AG10803 (cell line): ENCODE measurements around the gene AIRE.

Experiments
- DNase-seq: peaks from one replicate; pipeline ENCODE4 v3.0.0; 2010; ENCODE audit warnings: low read depth
- H3K4me3 ChIP-seq: 2 replicates; pipeline ENCODE4 v1.5.1; 2011; ENCODE audit warnings: mild to moderate bottlenecking, low read length, control low read depth
- CTCF ChIP-seq: conservative IDR thresholded peaks from 2 replicates; pipeline ENCODE4 v1.5.1; 2011; ENCODE audit warnings: mild to moderate bottlenecking, low read length, control low read depth, inconsistent platforms

Gene AIRE

GRCh38 chr21:44258056-44258725 is 27.5 kb upstream of the AIRE start:
- no peak overlapping the region for H3K4me3 ChIP-seq
- DNase-seq, result no peak
- TF ChIP-seq CTCF, result no peak

- DNase-seq, result no peak
- no peak overlapping the region for H3K4me3 ChIP-seq
- TF ChIP-seq CTCF, result no peak
Measured at GRCh38 chr21:44259082-44259705, 26.5 kb upstream of the AIRE start.

GRCh38 chr21:44260066-44260465 is 25.6 kb upstream of the AIRE start:
- TF ChIP-seq CTCF, result no peak
- H3K4me3 ChIP-seq, result no peak overlapping the region
- no peak for DNase-seq

GRCh38 chr21:44260791-44261631 is 24.7 kb upstream of the AIRE start:
- TF ChIP-seq CTCF, result no peak
- no peak for DNase-seq
- H3K4me3 ChIP-seq, result no peak overlapping the region

GRCh38 chr21:44261675-44262295 is 23.9 kb upstream of the AIRE start, which contains the start of gene DNMT3L:
Gene DNMT3L, minus strand, starts transcription at chr21:44261897. Its CDS starts 638 bp downstream, at chr21:44261259.
- no peak for TF ChIP-seq CTCF
- H3K4me3 ChIP-seq, result no peak within 1 kb of the TSS
- DNase-seq, result no peak

- DNase-seq, result no peak
- no peak for TF ChIP-seq CTCF
- no peak overlapping the region for H3K4me3 ChIP-seq
Measured at GRCh38 chr21:44262338-44263056, 23.2 kb upstream of the AIRE start.
